ENCODE results near the gene HKDC1. TPM values are rescaled to one million over a fixed set of nuclear protein-coding genes. Genes with fewer than 3 reads are reported as not detected.

HKDC1 gene
- total RNA-seq, 1 donor from 2014 or later = 125 TPM

DNA sequence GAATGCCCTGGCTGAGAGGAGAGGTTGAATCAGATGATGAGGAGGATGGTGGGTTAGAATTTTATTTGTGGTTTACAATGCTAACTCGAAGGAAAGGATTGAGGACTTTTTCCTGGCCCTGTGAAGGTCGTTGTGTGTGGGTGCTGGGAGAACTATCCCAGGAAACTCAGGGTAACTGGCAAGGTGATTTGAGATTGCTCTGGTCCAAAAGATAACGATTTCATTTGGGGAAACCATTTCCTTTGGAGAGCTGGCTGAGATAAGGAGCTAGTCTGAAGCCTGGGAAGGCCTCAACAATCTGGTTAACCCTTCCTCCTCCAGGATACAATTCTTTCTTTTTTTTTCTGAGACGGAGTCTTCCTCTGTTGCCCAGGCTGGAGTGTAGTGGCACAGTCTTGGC, 91.2 kb downstream of the HKDC1 start:
- DNase-seq (ENCODE audit: low read depth) = no peak
- TF ChIP-seq, protein P1, sequence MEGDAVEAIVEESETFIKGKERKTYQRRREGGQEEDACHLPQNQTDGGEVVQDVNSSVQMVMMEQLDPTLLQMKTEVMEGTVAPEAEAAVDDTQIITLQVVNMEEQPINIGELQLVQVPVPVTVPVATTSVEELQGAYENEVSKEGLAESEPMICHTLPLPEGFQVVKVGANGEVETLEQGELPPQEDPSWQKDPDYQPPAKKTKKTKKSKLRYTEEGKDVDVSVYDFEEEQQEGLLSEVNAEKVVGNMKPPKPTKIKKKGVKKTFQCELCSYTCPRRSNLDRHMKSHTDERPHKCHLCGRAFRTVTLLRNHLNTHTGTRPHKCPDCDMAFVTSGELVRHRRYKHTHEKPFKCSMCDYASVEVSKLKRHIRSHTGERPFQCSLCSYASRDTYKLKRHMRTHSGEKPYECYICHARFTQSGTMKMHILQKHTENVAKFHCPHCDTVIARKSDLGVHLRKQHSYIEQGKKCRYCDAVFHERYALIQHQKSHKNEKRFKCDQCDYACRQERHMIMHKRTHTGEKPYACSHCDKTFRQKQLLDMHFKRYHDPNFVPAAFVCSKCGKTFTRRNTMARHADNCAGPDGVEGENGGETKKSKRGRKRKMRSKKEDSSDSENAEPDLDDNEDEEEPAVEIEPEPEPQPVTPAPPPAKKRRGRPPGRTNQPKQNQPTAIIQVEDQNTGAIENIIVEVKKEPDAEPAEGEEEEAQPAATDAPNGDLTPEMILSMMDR (IDR thresholded peaks at IDR 0.05; ENCODE audit: insufficient read depth, low read length, poor library complexity, severe bottlenecking) = no peak
- H3K4me3 ChIP-seq (ENCODE audit: low read depth, low read length) = no peak overlapping the region
- no peaks in the 10 kb centered on the region for H3K27me3 ChIP-seq (ENCODE audit: control insufficient read depth, insufficient read depth, low read length)
- no peaks in the 10 kb centered on the region for H3K36me3 ChIP-seq (ENCODE audit: control insufficient read depth, insufficient read depth, low read length)

DNA sequence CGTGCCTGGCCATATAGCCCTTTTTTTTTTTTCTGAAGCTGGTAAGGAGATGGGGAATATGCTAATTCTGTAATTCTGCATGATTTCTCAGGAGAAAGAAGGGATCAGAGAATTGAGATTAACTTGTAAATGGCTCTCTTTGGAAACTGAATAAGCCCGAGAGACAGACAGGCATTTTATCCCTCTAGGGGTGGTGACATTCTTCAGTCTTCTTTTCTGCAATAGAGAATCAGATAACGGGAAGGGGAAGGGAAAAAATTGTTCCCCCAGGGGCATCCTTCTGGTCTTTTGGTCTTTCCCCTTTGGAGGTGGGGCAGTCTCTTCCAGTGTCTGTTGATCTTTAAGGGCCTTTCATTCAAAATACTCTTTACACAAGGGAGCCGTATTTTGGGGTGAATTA, 92.4 kb downstream of the HKDC1 start:
- H3K27me3 ChIP-seq (ENCODE audit: control insufficient read depth, insufficient read depth, low read length) = no peaks in the 10 kb centered on the region
- TF ChIP-seq, protein P1 (IDR thresholded peaks at IDR 0.05; ENCODE audit: insufficient read depth, low read length, poor library complexity, severe bottlenecking) = no peak
- DNase-seq (ENCODE audit: low read depth) = no peak

DNA sequence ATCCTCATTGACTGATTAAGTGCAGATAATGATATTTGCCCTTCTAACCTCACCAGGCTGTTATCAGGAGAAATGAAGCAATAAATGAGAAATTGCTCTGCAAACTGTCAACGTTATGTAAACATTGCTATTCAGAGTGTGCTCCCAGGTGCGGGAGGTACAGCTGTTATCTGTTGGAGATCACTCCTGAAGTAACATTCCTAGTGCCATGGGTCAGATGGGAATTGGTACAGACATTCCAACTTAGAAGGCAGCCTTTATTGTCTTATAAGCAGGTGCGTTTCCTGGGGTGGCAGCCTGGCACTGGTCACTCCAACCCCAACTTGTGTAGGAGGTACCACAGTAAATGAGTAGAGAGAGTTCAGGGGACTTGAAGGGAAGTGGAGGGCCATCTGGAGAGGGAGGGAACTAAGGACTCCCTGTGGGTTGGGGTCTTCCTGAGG, 95.0 kb downstream of the HKDC1 start:
- TF ChIP-seq, protein P1 (IDR thresholded peaks at IDR 0.05; ENCODE audit: insufficient read depth, low read length, poor library complexity, severe bottlenecking) = no peak
- Histone ChIP-seq H3K27me3 (ENCODE audit: control insufficient read depth, insufficient read depth, low read length) (no peaks in the 10 kb centered on the region), H3K36me3 (ENCODE audit: control insufficient read depth, insufficient read depth, low read length) (no peaks in the 10 kb centered on the region), H3K4me3 (ENCODE audit: low read depth, low read length) (no peak overlapping the region)
- DNase-seq (ENCODE audit: low read depth) = no peak

More for the DNA sequence above, 92.4 kb downstream of the HKDC1 start:
- no peak overlapping the region for H3K4me3 ChIP-seq (ENCODE audit: low read depth, low read length)
- H3K36me3 ChIP-seq (ENCODE audit: control insufficient read depth, insufficient read depth, low read length) = no peaks in the 10 kb centered on the region

DNA sequence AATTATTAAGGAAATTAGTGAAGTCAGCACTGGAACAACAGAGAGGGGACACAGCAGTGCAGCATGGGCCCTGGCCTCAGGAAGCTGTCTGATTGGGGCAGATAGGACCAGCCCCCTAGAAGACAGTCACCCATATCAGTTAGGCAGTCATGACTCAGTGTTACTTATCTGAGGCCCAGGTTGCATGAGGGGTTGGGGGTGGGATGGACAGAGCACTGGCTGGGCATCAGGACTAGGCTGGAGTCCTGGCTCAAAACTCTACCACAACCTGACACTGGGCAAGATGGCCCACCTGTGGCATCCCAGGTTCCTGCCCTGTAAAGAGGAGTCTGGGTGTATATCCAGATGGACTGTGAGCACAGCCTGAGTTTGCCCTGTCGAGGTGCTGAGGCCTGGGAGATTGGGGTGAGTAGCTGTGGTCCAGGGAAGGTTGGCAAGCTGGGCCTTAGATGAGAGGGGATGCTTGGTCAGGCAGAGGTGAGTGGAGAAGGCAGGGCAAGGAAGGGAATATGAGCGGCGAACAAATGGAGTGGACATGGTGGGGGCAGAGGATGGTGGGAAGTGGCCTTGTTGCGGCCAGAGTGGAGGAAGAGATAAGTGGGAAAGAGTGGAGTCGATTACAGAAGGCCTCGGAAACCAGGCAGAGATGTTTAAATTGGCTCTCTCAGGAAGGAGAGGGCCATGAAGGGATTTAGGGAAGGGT, 95.6 kb downstream of the HKDC1 start:
- TF ChIP-seq, protein P1 (IDR thresholded peaks at IDR 0.05; ENCODE audit: insufficient read depth, low read length, poor library complexity, severe bottlenecking) = no peak
- no peak for DNase-seq (ENCODE audit: low read depth)
- no peaks in the 10 kb centered on the region for H3K36me3 ChIP-seq (ENCODE audit: control insufficient read depth, insufficient read depth, low read length)
- H3K4me3 ChIP-seq (ENCODE audit: low read depth, low read length) = no peak overlapping the region
- no peaks in the 10 kb centered on the region for H3K27me3 ChIP-seq (ENCODE audit: control insufficient read depth, insufficient read depth, low read length)

DNA sequence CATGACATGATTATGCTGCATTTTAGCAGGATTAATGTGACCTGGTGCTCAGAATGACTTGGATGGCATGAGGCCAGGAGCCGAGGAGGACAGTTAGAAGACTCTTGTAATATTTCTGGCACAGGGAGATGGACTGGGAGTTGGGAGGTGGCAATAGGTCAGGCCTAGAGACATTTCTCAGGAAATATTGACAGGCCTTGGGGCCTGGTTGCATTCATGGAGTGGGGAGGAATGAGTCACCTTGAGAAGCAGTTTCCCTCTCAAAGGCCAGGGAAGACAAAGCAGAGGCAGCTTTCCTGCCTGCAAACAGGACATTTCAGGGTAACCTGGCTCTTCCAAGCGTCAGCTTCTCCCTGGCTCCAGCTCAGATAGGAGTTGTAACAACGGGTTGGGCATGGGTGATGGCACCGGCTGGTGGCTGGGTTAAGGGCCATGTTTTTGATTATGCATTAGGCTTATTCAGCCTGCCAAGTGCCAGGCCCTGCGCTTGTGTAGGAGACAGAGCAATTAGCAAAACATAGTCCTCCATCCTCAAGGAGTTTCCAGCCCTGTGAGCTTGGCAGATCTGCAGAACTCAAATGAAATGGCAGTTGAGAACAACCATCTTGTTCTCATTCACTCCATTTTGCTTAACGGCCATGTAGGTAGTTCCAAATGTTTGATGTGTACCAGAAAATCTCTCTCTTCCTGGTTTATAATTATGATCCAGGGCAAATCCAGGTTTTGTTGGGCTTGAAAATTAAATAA, 96.4 kb downstream of the HKDC1 start:
- no peak for DNase-seq (ENCODE audit: low read depth)
- Histone ChIP-seq H3K27me3 (ENCODE audit: control insufficient read depth, insufficient read depth, low read length) (no peaks in the 10 kb centered on the region), H3K36me3 (ENCODE audit: control insufficient read depth, insufficient read depth, low read length) (no peaks in the 10 kb centered on the region), H3K4me3 (ENCODE audit: low read depth, low read length) (no peak overlapping the region)
- TF ChIP-seq, protein P1 (IDR thresholded peaks at IDR 0.05; ENCODE audit: insufficient read depth, low read length, poor library complexity, severe bottlenecking) = no peak

Other genes with a start within 250 kb of the HKDC1 start
- gene KIFBP, start 231.5 kb upstream of the HKDC1 start, total RNA-seq = 34.1 and 36.9 TPM in 2 replicates
- gene SRGN, start 132.2 kb upstream of the HKDC1 start, total RNA-seq = 1.5 and 3.0 TPM in 2 replicates
- gene VPS26A, start 96.2 kb upstream of the HKDC1 start, total RNA-seq = 45.0 and 48.7 TPM in 2 replicates
- 36.1 and 41.2 TPM in 2 replicates for gene SUPV3L1, start 40.1 kb upstream of the HKDC1 start, total RNA-seq
- 81.7 and 83.0 TPM in 2 replicates for gene HK1, start 58.2 kb downstream of the HKDC1 start, total RNA-seq
- gene TACR2, start 196.6 kb downstream of the HKDC1 start, total RNA-seq = 0.27 TPM in 1 of 2 replicates, not detected in the other
- 19.4 and 22.4 TPM in 2 replicates for gene TSPAN15, start 231.1 kb downstream of the HKDC1 start, total RNA-seq

All from kidney epithelial cell (primary cell).